HG02588 (cell line): ENCODE measurements around the gene NRF1.

Experiments
- ATAC-seq: cut with Tn5 transposase; IDR thresholded peaks from one replicate; pipeline ENCODE4 v1.9.1; 2021; ENCODE audit warnings: mild to moderate bottlenecking, moderate library complexity; ENCODE audit not compliant: unreplicated experiment

NRF1 gene

GRCh38 chr7:129768614-129769399 is 157.3 kb downstream of the NRF1 start:
- no peak for ATAC-seq

GRCh38 chr7:129769400-129769774 is 157.9 kb downstream of the NRF1 start:
- ATAC-seq, result no peak

GRCh38 chr7:129769866-129770808 is 158.6 kb downstream of the NRF1 start:
- no peak for ATAC-seq

- no peak for ATAC-seq
Observed at GRCh38 chr7:129771201-129771927, 159.8 kb downstream of the NRF1 start.

- ATAC-seq, result no peak
Observed at GRCh38 chr7:129771928-129772479, 160.5 kb downstream of the NRF1 start.

GRCh38 chr7:129772646-129773280 is 161.2 kb downstream of the NRF1 start:
- ATAC-seq, result no peak

- no peak for ATAC-seq
Observed at GRCh38 chr7:129773328-129773731, 161.8 kb downstream of the NRF1 start.

GRCh38 chr7:129773871-129774270 is 162.4 kb downstream of the NRF1 start:
- no peak for ATAC-seq

- ATAC-seq, result no peak
Observed at GRCh38 chr7:129774359-129774758, 162.8 kb downstream of the NRF1 start.

GRCh38 chr7:129774871-129775694 is 163.6 kb downstream of the NRF1 start:
- no peak for ATAC-seq

- ATAC-seq, result no peak
Observed at GRCh38 chr7:129775695-129776361, 164.3 kb downstream of the NRF1 start.

GRCh38 chr7:129776362-129776722 is 164.8 kb downstream of the NRF1 start:
- no peak for ATAC-seq

- no peak for ATAC-seq
Observed at GRCh38 chr7:129777195-129777844, 165.8 kb downstream of the NRF1 start.

GRCh38 chr7:129777993-129778769 is 166.7 kb downstream of the NRF1 start:
- ATAC-seq, result no peak

- ATAC-seq, result peak; percentile 4
Observed at GRCh38 chr7:129778770-129779601, 167.5 kb downstream of the NRF1 start.

GRCh38 chr7:129779602-129780256 is 168.2 kb downstream of the NRF1 start:
- peak; percentile 23 for ATAC-seq
